MM.1S (cell line): ENCODE results near the gene STAG1.
"Not testable (repeated sequence)": the region's sequence is repeated elsewhere in the genome, so short reads cannot be mapped to it uniquely, and the experiment has no call there.

ENCODE experiments used
- DNase-seq: peaks from one replicate; pipeline ENCODE4 v3.0.0-alpha.2; 2015
- H2AFZ ChIP-seq: fragments of 300-600 bp; sonication (generic); 2 replicates; pipeline ENCODE4 v1.6.0; 2016; ENCODE audit warnings: antibody characterized with exemption, low read length
- H3F3A ChIP-seq: fragments of 300-600 bp; sonication (generic); 2 replicates; pipeline ENCODE4 v1.6.1; 2016; ENCODE audit warnings: mild to moderate bottlenecking, antibody characterized with exemption, low read length, moderate library complexity, mixed read lengths; ENCODE audit not compliant: insufficient read depth
- H3K27ac ChIP-seq: fragments of 300-600 bp; sonication (generic); 2 replicates; pipeline ENCODE4 v1.5.1; 2016; ENCODE audit warnings: mild to moderate bottlenecking, low read length
- H3K27me3 ChIP-seq: fragments of 300-600 bp; sonication (generic); replicated peaks from 2 replicates; pipeline ENCODE4 v1.6.0; 2016; ENCODE audit warnings: low read length; ENCODE audit not compliant: insufficient read depth
- H3K36me3 ChIP-seq: fragments of 300-600 bp; sonication (generic); replicated peaks from 2 replicates; pipeline ENCODE4 v1.6.1; 2016; ENCODE audit warnings: mild to moderate bottlenecking, low read length, mixed read lengths; ENCODE audit not compliant: insufficient read depth
- H3K4me1 ChIP-seq: fragments of 300-600 bp; sonication (generic); 2 replicates; pipeline ENCODE4 v1.6.1; 2016; ENCODE audit warnings: low read length, mixed read lengths
- H3K4me2 ChIP-seq: fragments of 300-600 bp; sonication (generic); 2 replicates; pipeline ENCODE4 v1.6.0; 2016; ENCODE audit warnings: low read depth, low read length
- H3K4me3 ChIP-seq: fragments of 300-600 bp; sonication (generic); 2 replicates; pipeline ENCODE4 v1.5.1; 2016; ENCODE audit warnings: low read length, mixed read lengths
- H3K79me2 ChIP-seq: fragments of 300-600 bp; sonication (generic); 2 replicates; pipeline ENCODE4 v1.6.1; 2016; ENCODE audit warnings: mixed run types, low read length, mixed read lengths
- H3K9ac ChIP-seq: fragments of 300-600 bp; sonication (generic); 2 replicates; pipeline ENCODE4 v1.6.1; 2016; ENCODE audit warnings: low read length, mixed read lengths
- H3K9me2 ChIP-seq: fragments of 300-600 bp; sonication (generic); replicated peaks from 2 replicates; pipeline ENCODE4 v1.6.1; 2016; ENCODE audit warnings: mild to moderate bottlenecking, low read length, mixed read lengths; ENCODE audit not compliant: insufficient read depth
- H3K9me3 ChIP-seq: fragments of 300-600 bp; sonication (generic); replicated peaks from 2 replicates; pipeline ENCODE4 v1.6.1; 2016; ENCODE audit warnings: mild to moderate bottlenecking, low read length, mixed read lengths; ENCODE audit not compliant: insufficient read depth
- H4K20me1 ChIP-seq: fragments of 300-600 bp; sonication (generic); 2 replicates; pipeline ENCODE4 v1.6.1; 2016; ENCODE audit warnings: mild to moderate bottlenecking, low read length, moderate library complexity, mixed read lengths; ENCODE audit not compliant: insufficient read depth
- CTCF ChIP-seq: fragments of 300-600 bp; sonication (generic); IDR thresholded peaks from 2 replicates; pipeline ENCODE4 v1.5.1; 2016; ENCODE audit warnings: antibody characterized with exemption, low read length, mixed read lengths
- EZH2 ChIP-seq: fragments of 300-600 bp; sonication (generic); optimal IDR thresholded peaks from 2 replicates; pipeline ENCODE3; 2017; ENCODE audit warnings: low read depth, mild to moderate bottlenecking, antibody characterized with exemption, low read length, mixed read lengths
- EZH2phosphoT487 ChIP-seq: fragments of 300-600 bp; sonication (generic); IDR thresholded peaks from 2 replicates; pipeline ENCODE4 v1.6.1; 2018; ENCODE audit warnings: antibody characterized with exemption, low read length

Gene STAG1

GRCh38 chr3:136617198-136617597, 135.0 kb downstream of the STAG1 start:
- Histone ChIP-seq H3F3A (no peaks in the 10 kb centered on the region), H3K9me3 (no peaks in the 10 kb centered on the region), H3K79me2 (peaks cover 25% of the 10 kb centered on the region), H4K20me1 (no peaks in the 10 kb centered on the region; the same call in 1 of the 2 replicates), H3K9me2 (no peaks in the 10 kb centered on the region), H2AFZ (no peak overlapping the region), H3K4me2 (no peak overlapping the region), H3K9ac (no peak overlapping the region), H3K36me3 (peaks cover 6% of the 10 kb centered on the region; the same call in 1 of the 2 replicates), H3K27ac (no peak overlapping the region), H3K27me3 (no peaks in the 10 kb centered on the region), H3K4me1 (no peaks in the 10 kb centered on the region), H3K4me3 (no peak overlapping the region)
- no peak for DNase-seq
- TF ChIP-seq EZH2phosphoT487 (no peak), CTCF (no peak), EZH2 (no peak)

- H3K9ac ChIP-seq, result no peak overlapping the region
- H3K4me3 ChIP-seq, result no peak overlapping the region
- no peak for DNase-seq
- no peak overlapping the region for H2AFZ ChIP-seq
- H3K36me3 ChIP-seq, result no peaks in the 10 kb centered on the region
- no peak overlapping the region for H3K4me2 ChIP-seq
- H4K20me1 ChIP-seq, result no peaks in the 10 kb centered on the region; the same call in 1 of the 2 replicates
- H3K9me2 ChIP-seq, result no peaks in the 10 kb centered on the region
- H3K27ac ChIP-seq, result no peak overlapping the region
- no peaks in the 10 kb centered on the region for H3K27me3 ChIP-seq
- H3K4me1 ChIP-seq, result no peaks in the 10 kb centered on the region
- no peaks in the 10 kb centered on the region for H3F3A ChIP-seq
- peaks cover 31% of the 10 kb centered on the region for H3K79me2 ChIP-seq
- TF ChIP-seq CTCF (no peak), EZH2 (no peak), EZH2phosphoT487 (no peak)
- no peaks in the 10 kb centered on the region for H3K9me3 ChIP-seq
Measured at GRCh38 chr3:136612512-136612911, 139.7 kb downstream of the STAG1 start.

- Histone ChIP-seq H3K9ac (no peak overlapping the region), H3K36me3 (no peaks in the 10 kb centered on the region), H3K4me1 (no peaks in the 10 kb centered on the region), H3K9me2 (no peaks in the 10 kb centered on the region), H3F3A (no peaks in the 10 kb centered on the region), H3K4me2 (no peak overlapping the region), H3K9me3 (no peaks in the 10 kb centered on the region), H3K27ac (no peak overlapping the region), H3K27me3 (no peaks in the 10 kb centered on the region), H3K79me2 (peaks cover 27% of the 10 kb centered on the region), H4K20me1 (no peaks in the 10 kb centered on the region), H2AFZ (no peak overlapping the region), H3K4me3 (no peak overlapping the region)
- TF ChIP-seq EZH2 (no peak), CTCF (no peak), EZH2phosphoT487 (no peak)
- DNase-seq, result no peak
Measured at GRCh38 chr3:136606990-136607389, 145.2 kb downstream of the STAG1 start.

- H3K36me3 ChIP-seq, H3K27me3 ChIP-seq, H3K4me2 ChIP-seq, H2AFZ ChIP-seq, H3K9me3 ChIP-seq, H3K4me1 ChIP-seq, DNase-seq, H3K9me2 ChIP-seq, H3K9ac ChIP-seq, H3K4me3 ChIP-seq, H4K20me1 ChIP-seq, H3F3A ChIP-seq, H3K27ac ChIP-seq: not testable (repeated sequence)
- peaks cover 31% of the 10 kb centered on the region for H3K79me2 ChIP-seq
Measured at GRCh38 chr3:136606216-136606615, 146.0 kb downstream of the STAG1 start.
